GOT3 (cell line): ENCODE measurements around the gene WDR4.
"Not testable (repeated sequence)": the region's sequence is repeated elsewhere in the genome, so short reads cannot be mapped to it uniquely, and the experiment has no call there.

ENCODE experiments used
- DNase-seq: peaks from one replicate; lab custom pipeline; 2025; ENCODE audit warnings: mixed read lengths; lab: John Stamatoyannopoulos, UW

Gene WDR4

GRCh38 chr21:42878678-42878992 lies 704 bp downstream of the WDR4 start:
- DNase-seq: no peak

GRCh38 chr21:42875811-42876210 lies 3.5 kb downstream of the WDR4 start:
- not testable (repeated sequence) for DNase-seq

GRCh38 chr21:42873096-42873495 lies 6.2 kb downstream of the WDR4 start:
- DNase-seq: no peak

- no peak for DNase-seq
These were observed 11.1 kb downstream of the WDR4 start for GRCh38 chr21:42868196-42868595.

GRCh38 chr21:42865776-42866160 lies 13.6 kb downstream of the WDR4 start:
- no peak for DNase-seq

DNA sequence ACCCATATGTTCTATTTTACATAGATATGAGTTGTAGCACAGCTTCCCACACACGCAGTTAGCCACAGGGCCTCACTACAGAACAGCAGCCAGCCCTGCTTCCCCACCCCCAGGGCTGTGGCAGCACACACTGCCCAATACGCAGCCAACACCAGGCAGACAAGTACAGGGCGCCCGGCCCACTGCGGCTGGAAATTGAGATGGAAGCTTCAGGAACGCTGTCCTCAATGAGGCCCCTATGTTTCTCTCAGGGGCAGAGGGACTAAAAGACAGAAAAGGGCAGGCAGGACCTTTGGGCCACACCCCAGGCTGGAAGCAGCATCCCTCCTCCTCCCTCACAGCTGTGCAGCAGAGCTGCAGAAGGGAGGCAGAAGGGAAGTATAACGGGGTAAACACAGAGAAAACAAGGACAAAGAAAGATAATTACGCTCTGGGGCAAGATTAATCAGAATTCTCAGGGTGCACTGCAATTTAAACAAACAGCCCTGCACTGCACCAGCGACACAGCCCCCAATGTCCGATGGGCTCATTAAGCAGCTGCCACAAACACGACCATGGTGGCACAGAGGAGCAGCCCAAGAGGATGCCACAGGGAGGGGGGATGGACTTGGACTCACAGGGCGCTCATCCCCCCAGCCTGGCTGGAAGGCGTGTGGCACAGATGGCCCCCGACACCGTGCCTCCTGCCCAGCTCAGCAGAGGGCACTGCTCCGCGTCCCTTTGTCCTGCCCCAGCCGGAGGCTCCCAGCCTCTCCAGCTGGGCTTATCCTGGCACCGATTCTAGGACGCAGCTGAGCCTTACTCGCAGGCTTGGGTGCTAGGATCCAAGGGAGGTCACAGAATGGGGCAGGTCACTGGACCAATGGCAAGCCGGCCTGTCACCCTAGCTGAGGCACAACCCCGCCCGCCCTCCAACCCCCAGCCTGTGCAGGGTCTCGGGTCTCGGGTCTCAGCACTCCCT lies 14.2 kb downstream of the WDR4 start:
- DNase-seq: no peak

DNA sequence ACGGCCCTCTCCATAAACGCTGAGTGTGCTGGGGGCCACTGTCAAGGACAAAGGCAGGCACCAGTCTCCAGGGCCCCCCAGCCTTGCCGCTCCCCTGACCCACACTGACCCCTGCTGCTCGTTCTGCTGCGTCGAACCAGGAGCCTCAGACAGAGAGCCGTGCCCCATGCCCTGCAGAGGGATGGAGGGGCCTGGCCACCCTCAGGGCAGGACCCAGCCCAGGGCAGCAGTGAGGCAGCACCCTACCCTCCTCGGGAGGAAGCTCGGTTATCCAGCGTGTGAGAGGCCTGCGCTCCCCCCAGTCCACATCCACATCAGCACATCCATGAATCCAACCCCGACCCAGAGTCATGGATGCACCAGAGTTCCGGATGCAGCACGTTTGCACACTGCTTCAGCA lies 15.1 kb downstream of the WDR4 start:
- no peak for DNase-seq

- DNase-seq: no peak
These were observed 15.9 kb downstream of the WDR4 start for GRCh38 chr21:42863504-42863870.

- no peak for DNase-seq
These were observed 16.4 kb downstream of the WDR4 start for GRCh38 chr21:42862774-42863503.

DNA sequence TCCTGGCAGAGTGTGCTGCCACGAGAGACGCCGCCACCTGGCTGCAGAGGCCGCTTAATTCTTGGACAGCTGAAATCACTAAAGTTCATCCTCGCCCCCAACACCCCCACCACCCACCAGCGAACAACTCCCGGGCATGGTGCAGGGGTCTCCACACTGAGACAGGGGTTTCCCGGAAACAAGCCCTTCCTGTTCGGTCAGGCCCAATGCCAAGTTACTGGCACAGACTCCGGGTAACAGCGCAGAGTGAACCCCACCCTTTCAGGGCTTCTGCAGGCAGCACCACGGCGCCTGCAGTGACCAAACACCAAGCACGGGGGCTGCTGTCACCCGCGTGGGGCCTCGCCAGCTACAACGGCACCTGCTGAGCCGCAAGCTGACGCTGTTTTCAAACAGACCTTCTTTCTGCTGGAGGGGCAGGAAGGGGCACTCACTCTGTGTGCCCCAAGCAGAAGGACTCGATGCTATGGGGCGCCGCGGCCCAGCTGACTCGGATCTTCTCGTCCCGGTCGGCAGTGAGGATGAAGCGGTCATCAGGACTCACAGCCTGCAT lies 17.4 kb downstream of the WDR4 start:
- DNase-seq: no peak

- DNase-seq: no peak
These were observed 18.0 kb downstream of the WDR4 start for GRCh38 chr21:42861311-42861847.

DNA sequence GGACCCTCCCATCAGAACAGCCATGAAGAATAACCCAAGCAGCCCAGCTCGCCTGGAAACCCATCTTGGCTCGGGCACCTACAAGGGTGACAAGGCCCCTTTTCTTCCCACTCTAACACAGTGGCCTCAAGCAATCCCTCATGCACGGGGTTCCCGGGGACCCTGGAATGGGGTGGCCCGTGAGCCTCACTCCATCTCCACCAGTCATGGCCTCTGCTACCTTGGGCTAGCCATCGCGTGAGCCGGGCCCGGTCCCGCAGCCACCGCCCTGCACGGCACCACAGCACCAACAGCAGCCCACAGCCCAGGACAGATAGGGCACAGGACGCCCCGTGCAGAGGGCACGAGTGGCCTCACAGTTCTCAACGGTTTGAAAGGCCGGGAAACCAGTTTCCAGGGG lies 19.0 kb downstream of the WDR4 start:
- no peak for DNase-seq

GRCh38 chr21:42859891-42860230 lies 19.5 kb downstream of the WDR4 start:
- no peak for DNase-seq

- no peak for DNase-seq
These were observed 20.1 kb downstream of the WDR4 start for GRCh38 chr21:42858957-42859890.

- no peak for DNase-seq
These were observed 21.0 kb downstream of the WDR4 start for GRCh38 chr21:42858185-42858847.

DNA sequence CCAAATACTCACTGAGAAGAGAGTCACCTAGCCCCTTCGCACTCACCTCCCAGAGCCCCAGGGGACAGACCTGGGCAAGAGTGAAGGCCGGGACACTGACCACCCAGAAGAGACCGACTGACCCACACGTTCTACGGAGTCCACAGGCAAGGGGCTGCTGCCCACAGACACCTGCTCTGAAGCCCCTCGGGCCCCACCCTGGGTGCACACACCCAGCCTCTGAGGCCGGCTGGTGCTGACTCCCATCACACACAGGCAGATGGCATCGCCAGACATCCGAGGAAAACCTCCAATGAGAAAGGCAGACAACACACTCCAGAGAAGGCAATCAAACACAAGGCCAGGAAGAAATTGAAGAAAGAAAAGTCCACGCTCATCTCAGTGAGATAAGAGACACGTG lies 22.1 kb downstream of the WDR4 start:
- DNase-seq: no peak

DNA sequence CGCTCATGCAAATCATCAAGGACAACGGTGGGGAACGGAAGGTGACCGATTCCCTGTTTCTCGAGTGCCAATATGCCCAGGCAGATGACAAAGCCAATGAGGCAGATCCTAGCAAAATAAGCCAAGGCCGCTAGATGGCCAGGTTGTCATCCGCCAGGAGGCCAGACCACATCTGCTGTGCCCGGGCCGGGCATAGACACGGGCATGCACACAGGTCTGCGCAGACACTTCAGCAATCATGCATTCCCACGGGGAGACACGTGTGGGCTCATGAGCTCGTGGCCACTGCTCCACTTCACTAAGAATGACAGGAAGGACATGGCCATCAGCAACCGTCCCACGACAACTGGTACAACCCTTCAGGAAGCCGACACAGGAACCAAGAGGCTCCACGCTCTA lies 23.4 kb downstream of the WDR4 start:
- DNase-seq: no peak

DNA sequence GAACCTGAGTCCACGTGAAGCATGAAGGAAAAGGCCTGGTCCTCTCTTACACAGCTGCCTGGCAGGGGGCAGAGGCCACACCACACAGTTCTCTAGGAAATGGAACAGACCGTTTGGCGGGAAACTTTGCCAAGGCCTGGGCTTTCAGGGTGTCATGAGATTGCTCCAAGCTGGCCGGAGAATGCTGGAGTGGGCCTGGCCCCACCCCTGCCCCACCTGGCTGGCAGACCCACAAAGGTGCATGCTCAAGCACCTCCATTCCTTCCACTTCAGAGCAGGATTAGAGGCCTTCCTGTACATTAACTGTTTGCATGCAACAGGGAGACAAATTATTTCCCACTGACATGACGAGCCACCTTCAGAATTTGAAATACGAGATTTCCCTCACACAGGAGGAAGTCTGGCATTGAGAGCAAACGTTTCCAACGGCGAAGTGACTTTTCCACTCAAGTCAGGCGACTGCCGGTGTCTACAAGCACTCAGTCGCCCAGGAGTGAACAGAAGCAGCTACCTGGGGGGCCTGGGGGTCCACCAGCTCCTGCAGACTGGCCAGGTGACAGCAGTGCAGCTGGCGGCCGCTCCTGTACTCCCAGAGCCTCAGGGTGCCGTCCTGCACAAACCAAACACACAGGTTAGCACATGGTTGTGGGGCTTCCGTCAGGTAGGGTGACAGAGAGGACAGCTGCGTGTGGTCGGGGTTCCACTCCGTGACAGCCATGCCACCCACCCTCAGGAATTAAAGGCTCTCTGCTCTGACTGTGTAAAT lies 24.0 kb downstream of the WDR4 start:
- no peak for DNase-seq

- DNase-seq: no peak
These were observed 24.9 kb downstream of the WDR4 start for GRCh38 chr21:42854246-42855010.

- no peak for DNase-seq
These were observed 25.7 kb downstream of the WDR4 start for GRCh38 chr21:42853621-42854020.
